ENCODE measurements around the gene ADGRG2. TPM values are rescaled to one million over a fixed set of nuclear protein-coding genes. Genes with fewer than 3 reads are reported as not detected.
"Not testable (repeated sequence)": the region's sequence is repeated elsewhere in the genome, so short reads cannot be mapped to it uniquely, and the experiment has no call there.

The ADGRG2 gene
- polyA plus RNA-seq, 4 donors = 12.9 to 19.8 (median 14.4) TPM

- DNase-seq (ENCODE audit: low read depth in 4 of 4, low spot score in 3 of 4) = no peak
These were observed 115.3 kb downstream of the ADGRG2 start for GRCh38 chrX:19007011-19007410.

GRCh38 chrX:19005909-19006308 lies 116.4 kb downstream of the ADGRG2 start:
- DNase-seq (ENCODE audit: low read depth in 4 of 4, low spot score in 3 of 4) = no peak

- DNase-seq (ENCODE audit: low read depth in 4 of 4, low spot score in 3 of 4) = no peak
These were observed 118.5 kb downstream of the ADGRG2 start for GRCh38 chrX:19003756-19004155.

GRCh38 chrX:18998653-18999052 lies 123.6 kb downstream of the ADGRG2 start:
- DNase-seq (ENCODE audit: low read depth in 4 of 4, low spot score in 3 of 4) = no peak

GRCh38 chrX:18997916-18998315 lies 124.4 kb downstream of the ADGRG2 start:
- DNase-seq (ENCODE audit: low read depth in 4 of 4, low spot score in 3 of 4) = no peak

GRCh38 chrX:18996536-18996935 lies 125.7 kb downstream of the ADGRG2 start:
- no peak for DNase-seq (ENCODE audit: low read depth in 4 of 4, low spot score in 3 of 4)

- no peak for DNase-seq (ENCODE audit: low read depth in 4 of 4, low spot score in 3 of 4)
These were observed 127.0 kb downstream of the ADGRG2 start for GRCh38 chrX:18995221-18995620.

- no peak for DNase-seq (ENCODE audit: low read depth in 4 of 4, low spot score in 3 of 4)
These were observed 127.6 kb downstream of the ADGRG2 start for GRCh38 chrX:18994713-18995112.

GRCh38 chrX:18992829-18993228 lies 129.4 kb downstream of the ADGRG2 start:
- no peak for DNase-seq (ENCODE audit: low read depth in 4 of 4, low spot score in 3 of 4)

- DNase-seq (ENCODE audit: low read depth in 4 of 4, low spot score in 3 of 4) = no peak
These were observed 137.2 kb downstream of the ADGRG2 start for GRCh38 chrX:18985186-18985435.

GRCh38 chrX:18984381-18985185 lies 137.7 kb downstream of the ADGRG2 start:
- DNase-seq (ENCODE audit: low read depth in 4 of 4, low spot score in 3 of 4) = peak; percentile 60 to 72 (median 64)

GRCh38 chrX:18983666-18984380 lies 138.4 kb downstream of the ADGRG2 start, which contains the start of gene PHKA2:
Gene PHKA2 (minus strand): TSS chrX:18984114. CDS start chrX:18983932, 182 bp downstream.
- DNase-seq (ENCODE audit: low read depth in 4 of 4, low spot score in 3 of 4) = peak in 3 of 4 donors; percentile 23 to 39 (median 32)

- no peak for DNase-seq (ENCODE audit: low read depth in 4 of 4, low spot score in 3 of 4)
These were observed 141.0 kb downstream of the ADGRG2 start for GRCh38 chrX:18981124-18981807.

- not testable (repeated sequence) for DNase-seq (ENCODE audit: low read depth in 4 of 4, low spot score in 3 of 4)
These were observed 142.0 kb downstream of the ADGRG2 start for GRCh38 chrX:18980262-18980661.

- no peak for DNase-seq (ENCODE audit: low read depth in 4 of 4, low spot score in 3 of 4)
These were observed 147.3 kb downstream of the ADGRG2 start for GRCh38 chrX:18974993-18975392.

GRCh38 chrX:18973527-18974192 lies 148.6 kb downstream of the ADGRG2 start:
- no peak for DNase-seq (ENCODE audit: low read depth in 4 of 4, low spot score in 3 of 4)

GRCh38 chrX:18971506-18971905 lies 150.8 kb downstream of the ADGRG2 start:
- DNase-seq (ENCODE audit: low read depth in 4 of 4, low spot score in 3 of 4) = no peak

- no peak for DNase-seq (ENCODE audit: low read depth in 4 of 4, low spot score in 3 of 4)
These were observed 151.8 kb downstream of the ADGRG2 start for GRCh38 chrX:18970465-18970864.

- no peak for DNase-seq (ENCODE audit: low read depth in 4 of 4, low spot score in 3 of 4)
These were observed 155.6 kb downstream of the ADGRG2 start for GRCh38 chrX:18966624-18967023.

- DNase-seq (ENCODE audit: low read depth in 4 of 4, low spot score in 3 of 4) = no peak
These were observed 157.4 kb downstream of the ADGRG2 start for GRCh38 chrX:18964901-18965300.

GRCh38 chrX:18964026-18964425 lies 158.2 kb downstream of the ADGRG2 start:
- DNase-seq (ENCODE audit: low read depth in 4 of 4, low spot score in 3 of 4) = no peak
